ENCODE measurements around the gene RASSF5.

GRCh38 chr1:206568256-206568655 lies 60.9 kb downstream of the RASSF5 start:
- TF ChIP-seq CTCF (IDR thresholded peaks at IDR 0.05) (no peak), POLR2A (IDR thresholded peaks at IDR 0.05) (no peak)

Measured in uterus (tissue), 2 donors.